Loucy (cell line): ENCODE data around the gene ITGAL.

ENCODE experiments used
- EZH2phosphoT487 ChIP-seq: fragments of 200-600 bp; IDR thresholded peaks from 2 replicates; pipeline ENCODE4 v1.6.1; 2018; ENCODE audit warnings: antibody characterized with exemption, mild to moderate bottlenecking, moderate library complexity, borderline replicate concordance
- TF ChIP-seq, protein P1 (sequence below): fragments of 200-600 bp; sonication (generic); conservative IDR thresholded peaks from 2 replicates; pipeline ENCODE4 v1.5.1; 2014; ENCODE audit warnings: mild to moderate bottlenecking, antibody characterized with exemption, low read length

DNA sequence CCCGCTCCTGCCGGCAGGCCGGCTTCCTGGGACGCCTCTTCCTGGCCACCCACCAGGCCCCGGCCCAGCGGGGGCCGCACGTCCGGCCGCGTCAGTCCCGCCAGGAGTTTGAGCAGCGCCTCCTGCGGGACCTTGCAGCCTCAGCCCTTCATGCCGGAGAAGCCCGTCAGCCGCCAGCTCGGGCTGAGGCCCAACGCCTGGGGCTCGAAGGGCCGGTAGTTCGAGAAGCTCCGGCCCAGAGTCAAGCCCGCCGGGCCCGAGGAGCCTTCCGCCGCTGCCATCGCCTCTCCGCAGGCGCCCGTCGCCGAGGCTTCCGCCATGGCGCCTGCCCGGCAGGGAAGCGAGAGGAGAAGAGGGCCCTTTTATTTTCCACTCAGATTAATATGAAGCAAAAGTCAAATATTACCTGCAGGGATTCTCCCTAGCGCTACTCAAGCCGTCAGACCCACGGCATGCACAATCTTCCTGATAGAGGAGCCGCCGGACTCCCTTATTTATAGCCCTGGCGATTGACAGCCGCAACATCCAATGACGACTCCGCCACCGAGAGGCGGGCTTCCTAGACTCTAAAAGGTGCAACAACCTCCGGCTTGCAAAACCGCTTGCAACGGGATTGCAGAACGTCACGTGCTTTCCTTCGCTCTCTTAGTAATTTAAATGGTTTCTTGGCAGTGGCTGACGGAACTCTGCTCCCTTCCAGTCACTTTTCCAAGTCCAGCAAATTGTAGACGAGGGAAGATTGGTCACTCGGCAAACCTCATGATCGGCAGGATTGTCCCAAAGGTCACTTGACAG, 26.9 kb upstream of the ITGAL start, which contains the start of gene SEPHS2:
- TF ChIP-seq, protein P1, sequence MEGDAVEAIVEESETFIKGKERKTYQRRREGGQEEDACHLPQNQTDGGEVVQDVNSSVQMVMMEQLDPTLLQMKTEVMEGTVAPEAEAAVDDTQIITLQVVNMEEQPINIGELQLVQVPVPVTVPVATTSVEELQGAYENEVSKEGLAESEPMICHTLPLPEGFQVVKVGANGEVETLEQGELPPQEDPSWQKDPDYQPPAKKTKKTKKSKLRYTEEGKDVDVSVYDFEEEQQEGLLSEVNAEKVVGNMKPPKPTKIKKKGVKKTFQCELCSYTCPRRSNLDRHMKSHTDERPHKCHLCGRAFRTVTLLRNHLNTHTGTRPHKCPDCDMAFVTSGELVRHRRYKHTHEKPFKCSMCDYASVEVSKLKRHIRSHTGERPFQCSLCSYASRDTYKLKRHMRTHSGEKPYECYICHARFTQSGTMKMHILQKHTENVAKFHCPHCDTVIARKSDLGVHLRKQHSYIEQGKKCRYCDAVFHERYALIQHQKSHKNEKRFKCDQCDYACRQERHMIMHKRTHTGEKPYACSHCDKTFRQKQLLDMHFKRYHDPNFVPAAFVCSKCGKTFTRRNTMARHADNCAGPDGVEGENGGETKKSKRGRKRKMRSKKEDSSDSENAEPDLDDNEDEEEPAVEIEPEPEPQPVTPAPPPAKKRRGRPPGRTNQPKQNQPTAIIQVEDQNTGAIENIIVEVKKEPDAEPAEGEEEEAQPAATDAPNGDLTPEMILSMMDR: peak; percentile 55
- no peak for TF ChIP-seq EZH2phosphoT487
